NB4 (cell line): ENCODE data around the gene C17orf113.

Experiments used
- DNase-seq: peaks from one replicate; pipeline ENCODE4 v3.0.0; 2010; ENCODE audit warnings: low read depth
- H3K4me3 ChIP-seq: one replicate; pipeline ENCODE4 v1.5.1; 2011; ENCODE audit warnings: mild to moderate bottlenecking, low read depth, low read length, moderate library complexity
- CTCF ChIP-seq: IDR thresholded peaks from one replicate; pipeline ENCODE4 v1.5.1; 2012; ENCODE audit warnings: low read depth, low read length
- MAX ChIP-seq: IDR thresholded peaks from 2 replicates; pipeline ENCODE4 v1.6.1; 2011; ENCODE audit warnings: low read depth, low read length
- MYC ChIP-seq: IDR thresholded peaks from 2 replicates; pipeline ENCODE4 v1.6.1; 2011; ENCODE audit warnings: low read depth, low read length
- POLR2A ChIP-seq: IDR thresholded peaks from 2 replicates; pipeline ENCODE4 v1.6.1; 2011; ENCODE audit warnings: mild to moderate bottlenecking; ENCODE audit not compliant: insufficient read length; ENCODE audit errors: extremely low read depth

C17orf113 gene

GRCh38 chr17:42001729-42002128, 48.7 kb downstream of the C17orf113 start:
- TF ChIP-seq MAX (no peak), CTCF (no peak), MYC (no peak), POLR2A (no peak)
- H3K4me3 ChIP-seq = no peak overlapping the region
- no peak for DNase-seq

- no peak for DNase-seq
- TF ChIP-seq CTCF (no peak), MYC (no peak), POLR2A (no peak), MAX (no peak)
- H3K4me3 ChIP-seq = no peak overlapping the region
These were observed 49.8 kb downstream of the C17orf113 start for GRCh38 chr17:42000413-42001133.

- TF ChIP-seq POLR2A = no peak
- TF ChIP-seq MYC = no peak
- TF ChIP-seq CTCF = no peak
- no peak for TF ChIP-seq MAX
- DNase-seq = no peak
- no peak overlapping the region for H3K4me3 ChIP-seq
These were observed 51.9 kb downstream of the C17orf113 start for GRCh38 chr17:41998497-41998896.

GRCh38 chr17:41996855-41997164, 53.6 kb downstream of the C17orf113 start:
- no peak overlapping the region for H3K4me3 ChIP-seq
- DNase-seq = no peak
- TF ChIP-seq MAX (no peak), CTCF (no peak), POLR2A (no peak), MYC (no peak)

GRCh38 chr17:41992576-41992975, 57.8 kb downstream of the C17orf113 start:
- no peak for TF ChIP-seq MYC
- no peak for TF ChIP-seq MAX
- no peak for TF ChIP-seq POLR2A
- H3K4me3 ChIP-seq = no peak overlapping the region
- no peak for DNase-seq

- TF ChIP-seq MAX (no peak), POLR2A (no peak), MYC (no peak)
- H3K4me3 ChIP-seq = no peak overlapping the region
- DNase-seq = no peak
These were observed 60.5 kb downstream of the C17orf113 start for GRCh38 chr17:41989702-41990419.
